B cell (primary cell): ENCODE results near the gene PLCG2. TPM values are rescaled to one million over a fixed set of nuclear protein-coding genes. Genes with fewer than 3 reads are reported as not detected.

ENCODE experiments used
- ATAC-seq: fragments of 200-7000 bp; cut with Tn5 transposase; one replicate; pipeline ENCODE4 v1.10.0; 2021; ENCODE audit warnings: low read depth, mild to moderate bottlenecking, moderate number of reproducible peaks, moderate library complexity
- CTCF ChIA-PET: fragments of 350-600 bp; sonication (Branson Sonifier 250); formaldehyde crosslinking; loops from one replicate; lab custom pipeline; 2021; ENCODE audit warnings: antibody characterized with exemption, inconsistent platforms; lab: Charles Lee
- POLR2A ChIA-PET: fragments of 350-600 bp; sonication (Branson Sonifier 250); formaldehyde crosslinking; loops from one replicate; lab custom pipeline; 2021; ENCODE audit warnings: antibody characterized with exemption; lab: Charles Lee
- DNase-seq: peaks from one replicate; pipeline ENCODE4 v3.0.0; 2013
- H2AFZ ChIP-seq: 2 replicates; pipeline ENCODE4 v1.6.1; 2012; ENCODE audit warnings: mild to moderate bottlenecking, low read depth, low read length; ENCODE audit not compliant: insufficient read depth, poor library complexity, severe bottlenecking
- H3K27ac ChIP-seq, 2 donors: 1 replicate in 1 of 2; 2 replicates in 1 of 2; pipeline ENCODE4 v1.5.1; 2012 to 2013; ENCODE audit warnings: low read length in 2 of 2, mild to moderate bottlenecking in 2 of 2, moderate library complexity in 1 of 2
- H3K27me3 ChIP-seq, 4 experiments: fragments of 200-600 bp in 1 of 4; sonication (generic) in 1 of 4; replicated peaks in 1 of 4; 1 replicate in 2 of 4; 2 replicates in 2 of 4; pipeline versions ENCODE4 v1.6.1 to v1.7.0; 2013 to 2016; ENCODE audit warnings: low read length in 3 of 4, mild to moderate bottlenecking in 2 of 4, mixed read lengths in 1 of 4, moderate library complexity in 1 of 4; ENCODE audit not compliant: insufficient read depth in 4 of 4, control insufficient read depth in 3 of 4; ENCODE audit errors: control extremely low read depth in 1 of 4
- H3K36me3 ChIP-seq, 2 experiments: replicated peaks in 1 of 2; 1 replicate in 1 of 2; 2 replicates in 1 of 2; pipeline versions ENCODE4 v1.6.1 to v1.7.1; 2013; ENCODE audit warnings: low read length in 1 of 2; ENCODE audit not compliant: insufficient read depth in 2 of 2, control insufficient read depth in 1 of 2; ENCODE audit errors: control extremely low read depth in 1 of 2, extremely low read depth in 1 of 2
- H3K4me1 ChIP-seq, 2 donors: fragments of 200-600 bp in 1 of 2; sonication (generic) in 1 of 2; 1 replicate in 1 of 2; 2 replicates in 1 of 2; pipeline versions ENCODE4 v1.5.1 to v1.6.1; 2013 to 2017; ENCODE audit warnings: low read length in 2 of 2; ENCODE audit not compliant: control insufficient read depth in 2 of 2, insufficient read depth in 2 of 2
- H3K4me2 ChIP-seq: replicated peaks from 2 replicates; pipeline ENCODE3; 2012; ENCODE audit warnings: mild to moderate bottlenecking, low read depth, low read length; ENCODE audit not compliant: poor library complexity, severe bottlenecking
- H3K4me3 ChIP-seq, 5 experiments: fragments of 200-600 bp in 1 of 5; sonication (generic) in 1 of 5; 1 replicate in 3 of 5; 2 replicates in 2 of 5; pipeline versions ENCODE4 v1.5.1 to v1.7.0; 2011 to 2016; ENCODE audit warnings: low read length in 4 of 5, mild to moderate bottlenecking in 4 of 5, low read depth in 2 of 5, control low read depth in 1 of 5, moderate library complexity in 1 of 5; ENCODE audit not compliant: insufficient read depth in 1 of 5; ENCODE audit errors: control extremely low read depth in 1 of 5, extremely low read depth in 1 of 5
- H3K79me2 ChIP-seq: fragments of 200-600 bp; sonication (generic); one replicate; pipeline ENCODE4 v1.6.0; 2016; ENCODE audit warnings: low read length; ENCODE audit not compliant: control insufficient read depth, insufficient read depth
- H3K9ac ChIP-seq: fragments of 200-600 bp; sonication (generic); 2 replicates; pipeline ENCODE4 v1.6.1; 2017; ENCODE audit warnings: mild to moderate bottlenecking, low read length, moderate library complexity
- H3K9me3 ChIP-seq, 3 donors: one replicate each; pipeline versions ENCODE4 v1.6.1 to v1.7.1; 2013; ENCODE audit warnings: low read length in 2 of 3; ENCODE audit not compliant: control insufficient read depth in 2 of 3, insufficient read depth in 1 of 3; ENCODE audit errors: control extremely low read depth in 1 of 3
- H4K20me1 ChIP-seq: 2 replicates; pipeline ENCODE4 v1.6.0; 2012; ENCODE audit warnings: mild to moderate bottlenecking, low read length; ENCODE audit not compliant: insufficient read depth, control insufficient read depth, poor library complexity, severe bottlenecking
- H3K27ac Mint-ChIP-seq: one replicate; pipeline ENCODE4 v1.8.0; 2021; ENCODE audit warnings: mixed read lengths
- H3K27me3 Mint-ChIP-seq: one replicate; pipeline ENCODE4 v1.8.0; 2021; ENCODE audit warnings: mixed read lengths
- H3K4me1 Mint-ChIP-seq: one replicate; pipeline ENCODE4 v1.8.0; 2021; ENCODE audit warnings: mixed read lengths
- H3K4me3 Mint-ChIP-seq: one replicate; pipeline ENCODE4 v1.8.0; 2021; ENCODE audit warnings: mixed read lengths
- H3K9me3 Mint-ChIP-seq: one replicate; pipeline ENCODE4 v1.8.0; 2022; ENCODE audit warnings: mixed read lengths; ENCODE audit not compliant: insufficient read depth
- EZH2 ChIP-seq: IDR thresholded peaks from 2 replicates; pipeline ENCODE4 v1.6.1; 2012; ENCODE audit warnings: borderline replicate concordance, low read depth, mild to moderate bottlenecking, moderate library complexity, low read length; ENCODE audit not compliant: insufficient read depth, poor library complexity, severe bottlenecking
- WGBS: methylation state at CpG from one replicate; pipeline ENCODE4 v1.1.5; 2013; ENCODE audit warnings: missing lambda C conversion rate; ENCODE audit not compliant: insufficient coverage; 5-methylcytosine and 5-hydroxymethylcytosine counted together
- intact Hi-C: fragments of 100-400 bp; cut with micrococcal nuclease; formaldehyde crosslinking; loops from one replicate; pipeline ENCODE4 v1.10.0; 2022
- polyA plus RNA-seq: library from polyadenylated mRNA; depleted of rRNA; stranded (reverse); fragments of >200 nt; gene quantifications from 2 replicates; pipeline ENCODE4 v1.2.3, GENCODE V29; 2012
- total RNA-seq, 2 donors: library from RNA; stranded (reverse); fragments of 120-200 nt in 1 of 2; gene quantifications; 1 replicate in 1 of 2; 2 replicates in 1 of 2; pipeline versions ENCODE4 v1.2.3 to v1.2.4, GENCODE V29; 2013 to 2022
- TF ChIP-seq, protein P1 (sequence below): fragments of 200-600 bp; IDR thresholded peaks from one replicate; pipeline ENCODE4 v1.8.0; 2022; ENCODE audit warnings: antibody characterized with exemption, mild to moderate bottlenecking

PLCG2 gene
- total and polyA plus RNA-seq, 2 donors (not counting 1 experiment from before 2014, with no cell fraction given) = 194 to 812 TPM

- Mint-ChIP-seq H3K9me3 (no peaks in the 10 kb centered on the region), H3K4me3 (peak overlapping the region; percentile 75), H3K27ac (peak overlapping the region; percentile 92), H3K27me3 (no peaks in the 10 kb centered on the region), H3K4me1 (peaks cover 94% of the 10 kb centered on the region)
- H3K4me3 ChIP-seq = peak overlapping the region; percentile 23 to 65 (median 54)
- peak overlapping the region; percentile 67 for H3K9ac ChIP-seq
- 0% methylated on average over 6 of the region's 8 CpGs for WGBS
- H3K36me3 ChIP-seq = peaks cover 0 to 43% of the 10 kb centered on the region in 2 experiments
- peak; percentile 51 for ATAC-seq
- H3K9me3 ChIP-seq = peaks cover 0 to 8% (median 3%) of the 10 kb centered on the region in 3 donors
- ChIA-PET CTCF (interaction anchor here (0.7 to 3.5 kb wide), 24 partner anchors 9 to 93 kb away, joined by 3 to 24 read pairs (median 5); partner anchors contain the start of gene PLCG2), POLR2A (interaction anchor here (0.5 to 4.1 kb wide), 16 partner anchors 9 to 791 kb away, joined by 3 to 61 read pairs (median 5); partner anchors contain the start of gene PLCG2)
- no peaks in the 10 kb centered on the region for H3K27me3 ChIP-seq
- no peaks in the 10 kb centered on the region for H4K20me1 ChIP-seq
- H3K79me2 ChIP-seq = peaks cover 89% of the 10 kb centered on the region
- peak overlapping the region; percentile 73 for H3K4me2 ChIP-seq
- intact Hi-C loops = loop anchor here (1.0 to 5.0 kb wide), 5 partner anchors 8 to 49 kb away; partner anchors contain the start of gene PLCG2
- H3K4me1 ChIP-seq = peaks cover 96 to 100% of the 10 kb centered on the region in 2 donors
- H2AFZ ChIP-seq = no peak overlapping the region
- DNase-seq = peak; percentile 86
- TF ChIP-seq EZH2 = no peak
- TF ChIP-seq, protein P1, sequence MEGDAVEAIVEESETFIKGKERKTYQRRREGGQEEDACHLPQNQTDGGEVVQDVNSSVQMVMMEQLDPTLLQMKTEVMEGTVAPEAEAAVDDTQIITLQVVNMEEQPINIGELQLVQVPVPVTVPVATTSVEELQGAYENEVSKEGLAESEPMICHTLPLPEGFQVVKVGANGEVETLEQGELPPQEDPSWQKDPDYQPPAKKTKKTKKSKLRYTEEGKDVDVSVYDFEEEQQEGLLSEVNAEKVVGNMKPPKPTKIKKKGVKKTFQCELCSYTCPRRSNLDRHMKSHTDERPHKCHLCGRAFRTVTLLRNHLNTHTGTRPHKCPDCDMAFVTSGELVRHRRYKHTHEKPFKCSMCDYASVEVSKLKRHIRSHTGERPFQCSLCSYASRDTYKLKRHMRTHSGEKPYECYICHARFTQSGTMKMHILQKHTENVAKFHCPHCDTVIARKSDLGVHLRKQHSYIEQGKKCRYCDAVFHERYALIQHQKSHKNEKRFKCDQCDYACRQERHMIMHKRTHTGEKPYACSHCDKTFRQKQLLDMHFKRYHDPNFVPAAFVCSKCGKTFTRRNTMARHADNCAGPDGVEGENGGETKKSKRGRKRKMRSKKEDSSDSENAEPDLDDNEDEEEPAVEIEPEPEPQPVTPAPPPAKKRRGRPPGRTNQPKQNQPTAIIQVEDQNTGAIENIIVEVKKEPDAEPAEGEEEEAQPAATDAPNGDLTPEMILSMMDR = no peak
- H3K27ac ChIP-seq = peak overlapping the region; percentile 94 to 98
Measured at GRCh38 chr16:81823111-81823510, 44.0 kb downstream of the PLCG2 start.

GRCh38 chr16:81823734-81824133 lies 44.6 kb downstream of the PLCG2 start:
- no peaks in the 10 kb centered on the region for H3K27me3 ChIP-seq
- peak overlapping the region in 3 of 5 experiments; percentile 54 to 65 (median 59) for H3K4me3 ChIP-seq
- peak overlapping the region; percentile 73 for H3K4me2 ChIP-seq
- no peaks in the 10 kb centered on the region for H3K27me3 Mint-ChIP-seq
- ChIA-PET CTCF (interaction anchor here (0.7 to 3.5 kb wide), 22 partner anchors 8 to 94 kb away, joined by 3 to 24 read pairs (median 6); partner anchors contain the start of gene PLCG2), POLR2A (interaction anchor here (0.5 to 4.1 kb wide), 15 partner anchors 8 to 791 kb away, joined by 3 to 61 read pairs (median 5); partner anchors contain the start of gene PLCG2)
- TF ChIP-seq EZH2 = no peak
- TF ChIP-seq, protein P1 = no peak
- peaks cover 94% of the 10 kb centered on the region for H3K4me1 Mint-ChIP-seq
- peaks cover 95 to 100% of the 10 kb centered on the region in 2 donors for H3K4me1 ChIP-seq
- H2AFZ ChIP-seq = no peak overlapping the region
- no peaks in the 10 kb centered on the region for H4K20me1 ChIP-seq
- no peak for DNase-seq
- ATAC-seq = no peak
- no peaks in the 10 kb centered on the region for H3K9me3 Mint-ChIP-seq
- H3K79me2 ChIP-seq = peaks cover 89% of the 10 kb centered on the region
- peak overlapping the region; percentile 76 for H3K4me3 Mint-ChIP-seq
- H3K36me3 ChIP-seq = peaks cover 0 to 46% of the 10 kb centered on the region in 2 experiments
- H3K9me3 ChIP-seq = peaks cover 0 to 8% (median 3%) of the 10 kb centered on the region in 3 donors
- peak overlapping the region; percentile 94 to 98 for H3K27ac ChIP-seq
- intact Hi-C loops = loop anchor here (1.0 to 5.0 kb wide), 5 partner anchors 8 to 49 kb away; partner anchors contain the start of gene PLCG2
- peak overlapping the region; percentile 92 for H3K27ac Mint-ChIP-seq
- WGBS = 83% methylated on average over 1 of the region's 1 CpG
- peak overlapping the region; percentile 67 for H3K9ac ChIP-seq
